ENCODE results near the gene HBG2.

DNA sequence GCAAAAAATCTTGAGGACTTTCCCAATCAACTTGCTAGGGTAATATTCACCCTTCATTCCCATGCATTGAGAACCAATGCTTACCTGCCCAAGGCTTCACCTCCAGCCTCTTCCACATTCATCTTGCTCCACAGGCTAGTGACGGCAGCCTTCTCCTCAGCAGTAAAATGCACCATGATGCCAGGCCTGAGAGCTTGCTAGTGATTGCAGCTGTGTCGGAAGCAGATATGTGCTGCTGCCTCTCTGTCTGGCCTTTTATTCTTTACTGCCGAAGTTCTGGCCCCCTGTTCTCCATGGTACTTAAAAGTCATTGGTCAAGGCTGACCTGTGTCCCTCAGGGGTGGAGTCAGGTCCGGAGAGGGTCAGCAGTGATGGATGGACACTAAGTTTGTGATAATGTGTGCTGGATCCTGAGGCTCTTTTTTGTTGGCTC lies 15.2 kb upstream of the HBG2 start, which contains the start of gene HBE1:
- TF ChIP-seq CTCF (conservative IDR thresholded peaks at IDR 0.05; ENCODE audit: low read length) (no peak), EZH2phosphoT487 (IDR thresholded peaks at IDR 0.05; ENCODE audit: borderline replicate concordance) (no peak)

Measured in Loucy (cell line).